Measurements from ENCODE around the gene ACOX1.
"Not testable (repeated sequence)": the region's sequence is repeated elsewhere in the genome, so short reads cannot be mapped to it uniquely, and the experiment has no call there.

The ACOX1 gene

GRCh38 chr17:75981019-75981615 lies 2.2 kb upstream of the ACOX1 start:
- DNase-seq (ENCODE audit: low spot score): no peak

GRCh38 chr17:75980188-75981018 lies 1.4 kb upstream of the ACOX1 start:
- no peak for DNase-seq (ENCODE audit: low spot score)

- no peak for DNase-seq (ENCODE audit: low spot score)
These were observed 780 bp upstream of the ACOX1 start for GRCh38 chr17:75979705-75980187.

- DNase-seq (ENCODE audit: low spot score): no peak
These were observed 2.7 kb downstream of the ACOX1 start for GRCh38 chr17:75976175-75976848.

- no peak for DNase-seq (ENCODE audit: low spot score)
These were observed 3.2 kb downstream of the ACOX1 start for GRCh38 chr17:75975757-75976174.

GRCh38 chr17:75975187-75975586 lies 3.8 kb downstream of the ACOX1 start:
- DNase-seq (ENCODE audit: low spot score): not testable (repeated sequence)

GRCh38 chr17:75970626-75971025 lies 8.3 kb downstream of the ACOX1 start:
- no peak for DNase-seq (ENCODE audit: low spot score)

GRCh38 chr17:75970011-75970523 lies 8.9 kb downstream of the ACOX1 start:
- DNase-seq (ENCODE audit: low spot score): no peak

- not testable (repeated sequence) for DNase-seq (ENCODE audit: low spot score)
These were observed 9.9 kb downstream of the ACOX1 start for GRCh38 chr17:75969044-75969443.

- DNase-seq (ENCODE audit: low spot score): no peak
These were observed 13.5 kb downstream of the ACOX1 start for GRCh38 chr17:75965468-75965867.

GRCh38 chr17:75959839-75960511 lies 19.0 kb downstream of the ACOX1 start:
- DNase-seq (ENCODE audit: low spot score): no peak

- DNase-seq (ENCODE audit: low spot score): no peak
These were observed 19.7 kb downstream of the ACOX1 start for GRCh38 chr17:75959051-75959838.

GRCh38 chr17:75950855-75951554 lies 28.0 kb downstream of the ACOX1 start:
- no peak for DNase-seq (ENCODE audit: low spot score)

- no peak for DNase-seq (ENCODE audit: low spot score)
These were observed 28.5 kb downstream of the ACOX1 start for GRCh38 chr17:75950421-75950820.

- DNase-seq (ENCODE audit: low spot score): no peak
These were observed 33.8 kb downstream of the ACOX1 start for GRCh38 chr17:75945211-75945610.

GRCh38 chr17:75943491-75943890 lies 35.5 kb downstream of the ACOX1 start:
- DNase-seq (ENCODE audit: low spot score): no peak

GRCh38 chr17:75942473-75942872 lies 36.5 kb downstream of the ACOX1 start:
- DNase-seq (ENCODE audit: low spot score): no peak

- no peak for DNase-seq (ENCODE audit: low spot score)
These were observed 37.5 kb downstream of the ACOX1 start for GRCh38 chr17:75941442-75941819.

GRCh38 chr17:75940727-75941441 lies 38.1 kb downstream of the ACOX1 start, which contains the start of gene FBF1:
FBF1 (minus strand) TSS chr17:75941042; CDS start chr17:75938149, 2,893 bp downstream.
- DNase-seq (ENCODE audit: low spot score): peak; percentile 86

GRCh38 chr17:75937652-75938051 lies 41.3 kb downstream of the ACOX1 start:
- DNase-seq (ENCODE audit: low spot score): no peak
